RPMI7951 (cell line): Measurements from ENCODE around the gene STXBP1. TPM values are rescaled to one million over a fixed set of nuclear protein-coding genes. Genes with fewer than 3 reads are reported as not detected.
A peak's percentile ranks its signal among the peaks of the same experiment; 100 is the strongest.

Source experiments
- DNase-seq: peaks from one replicate; pipeline ENCODE4 v3.0.0-alpha.2; 2012; ENCODE audit warnings: low read depth
- total RNA-seq: library from RNA; depleted of rRNA; stranded (reverse); fragments of >200 nt; shearing (Covaris generic); gene quantifications from 2 replicates; pipeline ENCODE4 v1.2.3, GENCODE V29; 2014

Gene STXBP1
- total RNA-seq, 1 experiment from 2014 or later, result 12.4 TPM

- no peak for DNase-seq
These were observed 42.5 kb downstream of the STXBP1 start for GRCh38 chr9:127654619-127655018.

- no peak for DNase-seq
These were observed 46.4 kb downstream of the STXBP1 start for GRCh38 chr9:127658428-127658827.

- DNase-seq, result no peak
These were observed 49.0 kb downstream of the STXBP1 start for GRCh38 chr9:127660886-127661741.

GRCh38 chr9:127662617-127663016, 50.5 kb downstream of the STXBP1 start:
- no peak for DNase-seq

- DNase-seq, result no peak
These were observed 52.2 kb downstream of the STXBP1 start for GRCh38 chr9:127664324-127664677.

GRCh38 chr9:127664678-127665507, 52.8 kb downstream of the STXBP1 start:
- DNase-seq, result peak; percentile 57

- no peak for DNase-seq
These were observed 55.2 kb downstream of the STXBP1 start for GRCh38 chr9:127667127-127667844.

GRCh38 chr9:127667906-127668305, 55.8 kb downstream of the STXBP1 start:
- DNase-seq, result no peak

- no peak for DNase-seq
These were observed 61.2 kb downstream of the STXBP1 start for GRCh38 chr9:127673234-127673633.

GRCh38 chr9:127676638-127677037, 64.6 kb downstream of the STXBP1 start:
- DNase-seq, result no peak

GRCh38 chr9:127679506-127679905, 67.4 kb downstream of the STXBP1 start:
- no peak for DNase-seq

- no peak for DNase-seq
These were observed 68.1 kb downstream of the STXBP1 start for GRCh38 chr9:127680226-127680625.

GRCh38 chr9:127680846-127681245, 68.8 kb downstream of the STXBP1 start:
- DNase-seq, result no peak

- DNase-seq, result no peak
These were observed 70.5 kb downstream of the STXBP1 start for GRCh38 chr9:127682351-127683136.

GRCh38 chr9:127683723-127684122, 71.6 kb downstream of the STXBP1 start:
- peak; percentile 54 for DNase-seq

GRCh38 chr9:127684576-127684975, 72.5 kb downstream of the STXBP1 start:
- DNase-seq, result peak; percentile 82

- no peak for DNase-seq
These were observed 74.7 kb downstream of the STXBP1 start for GRCh38 chr9:127686461-127687393.

GRCh38 chr9:127689329-127690000, 77.4 kb downstream of the STXBP1 start:
- DNase-seq, result peak; percentile 71

- no peak for DNase-seq
These were observed 78.7 kb downstream of the STXBP1 start for GRCh38 chr9:127690735-127691134.

GRCh38 chr9:127692071-127692470, 80.0 kb downstream of the STXBP1 start:
- no peak for DNase-seq
